DMS 273 treated with DMSO at 0.1 percent for 48 hours (cell line): Measurements from ENCODE around the gene OTOF.

ENCODE experiments used
- DNase-seq: peaks from one replicate; lab custom pipeline; 2025; lab: John Stamatoyannopoulos, UW

Gene OTOF

GRCh38 chr2:26477911-26478253 lies at the start of gene OTOF:
OTOF (minus strand) TSS chr2:26478124.
- DNase-seq = peak; percentile 65

GRCh38 chr2:26526589-26526988 lies 48.7 kb upstream of the OTOF start:
- DNase-seq = no peak

GRCh38 chr2:26526105-26526504 lies 48.2 kb upstream of the OTOF start:
- no peak for DNase-seq

- no peak for DNase-seq
These were observed 45.8 kb upstream of the OTOF start for GRCh38 chr2:26523750-26524149.

GRCh38 chr2:26522751-26523171 lies 44.8 kb upstream of the OTOF start:
- no peak for DNase-seq

- DNase-seq = no peak
These were observed 44.4 kb upstream of the OTOF start for GRCh38 chr2:26522325-26522724.

- no peak for DNase-seq
These were observed 43.9 kb upstream of the OTOF start for GRCh38 chr2:26521913-26522180.

GRCh38 chr2:26521054-26521912 lies 43.4 kb upstream of the OTOF start:
- DNase-seq = peak; percentile 88

- DNase-seq = no peak
These were observed 42.2 kb upstream of the OTOF start for GRCh38 chr2:26520148-26520449.

- DNase-seq = no peak
These were observed 41.6 kb upstream of the OTOF start for GRCh38 chr2:26519396-26520147.

GRCh38 chr2:26516781-26517180 lies 38.9 kb upstream of the OTOF start:
- no peak for DNase-seq

- no peak for DNase-seq
These were observed 38.3 kb upstream of the OTOF start for GRCh38 chr2:26516246-26516645.

GRCh38 chr2:26515771-26516170 lies 37.8 kb upstream of the OTOF start:
- DNase-seq = no peak

- DNase-seq = no peak
These were observed 36.1 kb upstream of the OTOF start for GRCh38 chr2:26514045-26514444.

GRCh38 chr2:26513261-26513660 lies 35.3 kb upstream of the OTOF start:
- no peak for DNase-seq

- DNase-seq = no peak
These were observed 33.5 kb upstream of the OTOF start for GRCh38 chr2:26511466-26511865.

GRCh38 chr2:26510344-26510973 lies 32.5 kb upstream of the OTOF start:
- no peak for DNase-seq

GRCh38 chr2:26509141-26509540 lies 31.2 kb upstream of the OTOF start:
- no peak for DNase-seq

- DNase-seq = no peak
These were observed 30.0 kb upstream of the OTOF start for GRCh38 chr2:26507932-26508331.

- DNase-seq = no peak
These were observed 29.2 kb upstream of the OTOF start for GRCh38 chr2:26507088-26507487.

- DNase-seq = no peak
These were observed 28.4 kb upstream of the OTOF start for GRCh38 chr2:26506279-26506678.

GRCh38 chr2:26504002-26504401 lies 26.1 kb upstream of the OTOF start:
- DNase-seq = no peak

- peak; percentile 90 for DNase-seq
These were observed 25.4 kb upstream of the OTOF start for GRCh38 chr2:26503231-26503880.
